Ishikawa (cell line): ENCODE measurements around the gene CDH2.

Experiments
- CEBPB ChIP-seq: IDR thresholded peaks from 2 replicates; pipeline ENCODE4 v1.6.1; 2012
- CREB1 ChIP-seq: IDR thresholded peaks from 2 replicates; pipeline ENCODE4 v1.6.1; 2012; ENCODE audit warnings: low read depth
- EGR1 ChIP-seq: IDR thresholded peaks from 2 replicates; pipeline ENCODE4 v1.6.1; 2012
- EP300 ChIP-seq: IDR thresholded peaks from 2 replicates; pipeline ENCODE4 v1.6.1; 2012; ENCODE audit warnings: borderline replicate concordance
- FOXM1 ChIP-seq: IDR thresholded peaks from 2 replicates; pipeline ENCODE4 v1.6.1; 2012; ENCODE audit warnings: low read depth, borderline replicate concordance
- MAX ChIP-seq: IDR thresholded peaks from 2 replicates; pipeline ENCODE4 v1.6.1; 2012
- NFIC ChIP-seq: IDR thresholded peaks from 2 replicates; pipeline ENCODE4 v1.6.1; 2012
- RAD21 ChIP-seq: IDR thresholded peaks from 2 replicates; pipeline ENCODE4 v1.6.1; 2012; ENCODE audit warnings: low read depth
- TAF1 ChIP-seq: IDR thresholded peaks from 2 replicates; pipeline ENCODE4 v1.6.1; 2012; ENCODE audit warnings: low read depth, mild to moderate bottlenecking
- TCF12 ChIP-seq: IDR thresholded peaks from 2 replicates; pipeline ENCODE4 v1.6.1; 2012; ENCODE audit warnings: low read depth
- TEAD4 ChIP-seq: IDR thresholded peaks from 2 replicates; pipeline ENCODE4 v1.6.1; 2012
- YY1 ChIP-seq: IDR thresholded peaks from 2 replicates; pipeline ENCODE4 v1.6.1; 2012; ENCODE audit warnings: low read depth
- ZBTB7A ChIP-seq: IDR thresholded peaks from 2 replicates; pipeline ENCODE4 v1.6.1; 2012; ENCODE audit warnings: low read depth
- TF ChIP-seq, protein P1 (sequence below): IDR thresholded peaks from 2 replicates; pipeline ENCODE4 v1.6.1; 2012; ENCODE audit warnings: low read depth, mild to moderate bottlenecking
- TF ChIP-seq, protein P2 (sequence below): IDR thresholded peaks from 2 replicates; pipeline ENCODE4 v1.6.1; 2012

CDH2 gene

DNA sequence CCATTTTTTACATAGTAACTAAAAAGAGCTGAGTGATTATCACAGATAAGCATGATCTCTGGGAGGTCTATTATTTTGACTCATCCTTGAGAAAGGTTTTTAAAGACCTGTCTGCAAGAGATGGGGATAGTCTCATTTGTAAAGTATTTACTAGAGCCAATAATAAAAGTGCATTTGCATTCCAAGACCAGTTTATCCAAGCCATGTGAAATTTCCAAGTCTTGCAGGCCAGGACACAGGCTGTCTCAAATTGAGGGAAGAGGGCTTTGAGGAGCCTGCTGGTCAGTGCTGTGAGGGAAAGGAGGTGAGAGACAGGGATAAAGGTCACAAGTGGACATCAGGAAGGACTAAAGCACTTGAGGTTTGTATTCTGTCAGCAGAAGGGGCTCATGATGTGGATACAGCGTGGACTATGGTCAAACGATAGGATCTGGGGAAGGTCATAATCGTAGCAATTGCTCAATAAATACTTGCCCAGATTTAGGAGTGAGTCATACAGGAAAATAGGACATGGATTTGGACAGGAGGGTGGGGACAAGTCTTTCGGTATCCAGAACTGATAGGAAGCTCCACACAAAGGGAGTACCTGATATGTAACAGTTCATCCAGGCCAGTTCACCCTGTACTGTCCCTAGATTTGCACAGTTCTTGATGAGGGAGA, 6.6 kb upstream of the CDH2 start:
- TF ChIP-seq EGR1 = no peak
- TF ChIP-seq, protein P1, sequence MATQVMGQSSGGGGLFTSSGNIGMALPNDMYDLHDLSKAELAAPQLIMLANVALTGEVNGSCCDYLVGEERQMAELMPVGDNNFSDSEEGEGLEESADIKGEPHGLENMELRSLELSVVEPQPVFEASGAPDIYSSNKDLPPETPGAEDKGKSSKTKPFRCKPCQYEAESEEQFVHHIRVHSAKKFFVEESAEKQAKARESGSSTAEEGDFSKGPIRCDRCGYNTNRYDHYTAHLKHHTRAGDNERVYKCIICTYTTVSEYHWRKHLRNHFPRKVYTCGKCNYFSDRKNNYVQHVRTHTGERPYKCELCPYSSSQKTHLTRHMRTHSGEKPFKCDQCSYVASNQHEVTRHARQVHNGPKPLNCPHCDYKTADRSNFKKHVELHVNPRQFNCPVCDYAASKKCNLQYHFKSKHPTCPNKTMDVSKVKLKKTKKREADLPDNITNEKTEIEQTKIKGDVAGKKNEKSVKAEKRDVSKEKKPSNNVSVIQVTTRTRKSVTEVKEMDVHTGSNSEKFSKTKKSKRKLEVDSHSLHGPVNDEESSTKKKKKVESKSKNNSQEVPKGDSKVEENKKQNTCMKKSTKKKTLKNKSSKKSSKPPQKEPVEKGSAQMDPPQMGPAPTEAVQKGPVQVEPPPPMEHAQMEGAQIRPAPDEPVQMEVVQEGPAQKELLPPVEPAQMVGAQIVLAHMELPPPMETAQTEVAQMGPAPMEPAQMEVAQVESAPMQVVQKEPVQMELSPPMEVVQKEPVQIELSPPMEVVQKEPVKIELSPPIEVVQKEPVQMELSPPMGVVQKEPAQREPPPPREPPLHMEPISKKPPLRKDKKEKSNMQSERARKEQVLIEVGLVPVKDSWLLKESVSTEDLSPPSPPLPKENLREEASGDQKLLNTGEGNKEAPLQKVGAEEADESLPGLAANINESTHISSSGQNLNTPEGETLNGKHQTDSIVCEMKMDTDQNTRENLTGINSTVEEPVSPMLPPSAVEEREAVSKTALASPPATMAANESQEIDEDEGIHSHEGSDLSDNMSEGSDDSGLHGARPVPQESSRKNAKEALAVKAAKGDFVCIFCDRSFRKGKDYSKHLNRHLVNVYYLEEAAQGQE = no peak
- TF ChIP-seq FOXM1 = no peak
- no peak for TF ChIP-seq NFIC
- TF ChIP-seq EP300 = no peak
- TF ChIP-seq TAF1 = no peak

GRCh38 chr18:28181616-28182015, 4.7 kb upstream of the CDH2 start:
- TF ChIP-seq ZBTB7A (no peak), EGR1 (no peak), EP300 (no peak), TCF12 (no peak), MAX (no peak), YY1 (no peak)

GRCh38 chr18:28178720-28179119, 1.8 kb upstream of the CDH2 start:
- peak; percentile 36; the same call in 1 of the 2 replicates for TF ChIP-seq TEAD4
- TF ChIP-seq, protein P1 = no peak

DNA sequence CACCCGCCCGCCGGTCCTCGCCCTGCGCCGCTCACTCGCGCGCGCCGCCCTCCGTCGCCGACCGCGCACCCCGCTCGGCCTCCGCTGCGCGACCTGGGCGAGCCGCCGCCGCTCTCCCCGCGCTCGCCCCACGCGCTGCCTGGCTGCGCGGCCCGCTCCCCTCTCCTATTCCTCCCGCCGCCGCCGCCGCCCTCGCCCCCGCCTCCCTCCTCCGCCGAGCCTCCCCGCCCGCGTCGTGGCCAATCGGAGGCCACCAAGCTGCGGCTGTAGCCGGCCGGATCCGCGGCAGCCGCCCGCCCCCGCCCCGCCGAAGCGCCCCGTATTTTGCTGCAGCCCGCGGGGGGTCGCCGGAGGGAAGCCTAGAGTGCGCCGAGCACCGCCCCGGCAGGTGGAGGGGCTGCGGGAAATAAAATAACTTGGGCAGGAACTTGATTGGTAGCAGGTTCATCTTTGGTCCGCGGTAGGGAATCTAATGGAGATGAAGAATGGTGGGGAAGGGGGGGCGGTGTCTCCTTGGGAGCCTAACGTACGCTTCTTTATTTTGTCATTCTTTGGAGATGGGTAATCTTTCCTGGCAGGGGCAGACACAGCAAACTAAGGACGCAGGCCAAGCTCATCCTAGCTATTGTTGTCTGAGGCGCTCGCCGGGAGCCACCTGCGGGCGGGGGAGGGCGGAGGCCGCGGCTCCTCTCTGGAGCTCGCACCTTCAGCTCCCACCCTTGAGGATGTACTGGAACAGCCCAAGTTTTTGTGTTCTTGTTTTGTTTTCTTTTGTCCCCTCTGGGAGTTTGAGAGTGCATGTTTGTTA, 1.1 kb upstream of the CDH2 start:
- TF ChIP-seq CEBPB = no peak
- peak; percentile 81 for TF ChIP-seq EGR1
- TF ChIP-seq TEAD4 = peak; percentile 15; the same call in 1 of the 2 replicates
- no peak for TF ChIP-seq ZBTB7A
- no peak for TF ChIP-seq RAD21
- no peak for TF ChIP-seq CREB1
- 0 out of 2 replicates have a peak, but pooled peaks have one; percentile 7 for TF ChIP-seq MAX
- no peak for TF ChIP-seq FOXM1

DNA sequence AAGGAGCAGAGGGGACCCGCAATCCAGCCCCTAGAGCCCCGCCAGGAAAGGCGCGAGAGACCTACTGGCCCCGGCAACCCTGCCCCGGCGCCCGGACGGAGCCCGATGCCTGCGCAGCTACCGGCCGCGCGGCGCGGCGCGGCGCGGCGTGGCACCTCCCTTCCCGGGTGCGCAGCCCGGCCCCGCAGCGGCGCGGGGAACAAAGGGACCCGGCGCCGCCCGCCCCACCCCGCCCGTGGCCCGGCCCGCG, 307 bp downstream of the CDH2 start:
- no peak for TF ChIP-seq YY1
- no peak for TF ChIP-seq TAF1
- no peak for TF ChIP-seq EP300
- TF ChIP-seq CREB1 = no peak
- no peak for TF ChIP-seq EGR1
- TF ChIP-seq, protein P2, sequence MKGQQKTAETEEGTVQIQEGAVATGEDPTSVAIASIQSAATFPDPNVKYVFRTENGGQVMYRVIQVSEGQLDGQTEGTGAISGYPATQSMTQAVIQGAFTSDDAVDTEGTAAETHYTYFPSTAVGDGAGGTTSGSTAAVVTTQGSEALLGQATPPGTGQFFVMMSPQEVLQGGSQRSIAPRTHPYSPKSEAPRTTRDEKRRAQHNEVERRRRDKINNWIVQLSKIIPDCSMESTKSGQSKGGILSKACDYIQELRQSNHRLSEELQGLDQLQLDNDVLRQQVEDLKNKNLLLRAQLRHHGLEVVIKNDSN = no peak

DNA sequence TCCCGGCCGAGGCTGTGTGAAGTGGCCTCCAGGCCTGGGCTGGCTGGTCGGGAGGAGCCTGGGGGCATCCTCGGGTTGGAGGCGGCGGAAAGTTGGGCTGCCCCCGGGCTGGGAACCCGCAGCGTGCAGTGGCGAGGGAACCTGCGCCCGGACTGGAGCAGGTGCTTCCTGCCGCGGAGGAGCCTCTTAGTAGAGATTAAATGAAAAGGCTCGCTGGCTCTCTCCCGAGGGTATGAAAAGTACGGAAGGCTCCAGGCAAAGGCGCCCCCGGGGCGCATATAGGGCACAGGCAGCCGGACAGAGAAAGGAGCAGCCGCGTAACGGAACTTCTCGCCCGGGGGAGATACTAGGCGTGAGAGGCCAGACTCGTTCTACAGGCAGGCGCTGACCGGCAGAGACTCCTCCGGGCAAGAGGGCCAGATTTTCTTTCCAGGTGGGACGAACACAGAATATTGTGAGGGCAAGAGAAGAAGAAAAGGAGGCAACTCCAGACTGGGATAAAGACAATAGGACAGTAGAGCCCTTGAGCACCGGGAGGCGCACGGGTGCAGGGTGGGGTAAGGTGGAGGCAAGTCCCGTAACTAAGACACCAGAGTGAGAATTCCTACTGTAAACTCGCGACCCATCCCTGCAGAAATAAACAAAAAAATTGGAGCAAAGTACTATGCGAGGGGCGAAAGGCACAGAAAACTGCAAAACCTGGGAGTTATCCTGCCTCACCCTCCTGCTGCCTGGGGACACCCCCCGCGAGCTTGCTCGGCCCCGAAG, 816 bp downstream of the CDH2 start:
- TF ChIP-seq TCF12 (0 out of 2 replicates have a peak, but pooled peaks have one; percentile 30), YY1 (no peak), NFIC (no peak)
